GM10266 (cell line): ENCODE measurements around the gene NRXN3.

Experiments
- DNase-seq: peaks from one replicate; pipeline ENCODE4 v3.0.0; 2012; ENCODE audit errors: extremely low spot score
- TF ChIP-seq, protein P1 (sequence below): IDR thresholded peaks from 2 replicates; pipeline ENCODE4 v1.5.1; 2012; ENCODE audit warnings: mild to moderate bottlenecking, low read depth; ENCODE audit not compliant: control insufficient read depth, insufficient read depth; ENCODE audit errors: missing control alignments

The NRXN3 gene

DNA sequence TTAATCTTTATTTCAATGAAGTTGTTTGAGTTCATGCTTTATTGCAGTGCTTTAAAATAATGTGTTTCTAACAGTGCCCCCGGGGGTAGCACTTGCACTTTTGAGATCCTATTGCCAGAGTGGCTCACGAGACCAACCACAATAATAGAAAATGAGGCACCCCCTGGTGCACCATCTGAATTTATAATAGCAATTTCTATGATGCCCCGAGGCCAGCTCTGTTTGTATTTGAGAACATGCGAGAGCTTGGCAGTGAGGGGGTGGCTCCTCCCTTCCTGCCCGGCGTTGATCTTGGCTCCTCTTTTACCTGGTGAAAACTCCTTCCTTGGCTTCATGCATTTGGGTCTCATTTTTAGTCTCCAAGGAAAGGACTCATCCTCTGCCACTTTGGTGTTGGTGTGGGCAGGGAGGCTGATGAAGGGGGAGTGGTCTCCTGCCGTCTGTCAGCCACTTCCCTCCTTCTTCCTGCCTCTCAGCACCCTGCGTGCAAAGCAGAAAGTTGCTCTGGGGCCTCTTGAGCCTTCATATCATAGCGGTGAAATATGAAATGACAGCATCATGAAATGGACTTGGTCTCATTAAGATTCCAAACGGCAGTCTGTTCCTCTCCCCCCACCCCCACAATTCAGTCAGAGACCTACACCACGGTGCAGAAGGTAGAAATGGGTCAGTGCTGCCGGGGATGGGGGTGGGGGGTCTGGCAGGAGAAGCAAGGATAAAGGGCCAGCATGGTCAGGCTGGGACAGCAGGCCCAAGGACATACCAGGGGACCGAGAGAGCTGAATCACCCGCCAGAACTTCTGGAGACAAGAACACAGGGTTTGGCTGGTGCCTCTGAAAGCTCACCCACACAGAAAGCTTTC lies 17.7 kb upstream of the NRXN3 start:
- no peak for DNase-seq
- TF ChIP-seq, protein P1, sequence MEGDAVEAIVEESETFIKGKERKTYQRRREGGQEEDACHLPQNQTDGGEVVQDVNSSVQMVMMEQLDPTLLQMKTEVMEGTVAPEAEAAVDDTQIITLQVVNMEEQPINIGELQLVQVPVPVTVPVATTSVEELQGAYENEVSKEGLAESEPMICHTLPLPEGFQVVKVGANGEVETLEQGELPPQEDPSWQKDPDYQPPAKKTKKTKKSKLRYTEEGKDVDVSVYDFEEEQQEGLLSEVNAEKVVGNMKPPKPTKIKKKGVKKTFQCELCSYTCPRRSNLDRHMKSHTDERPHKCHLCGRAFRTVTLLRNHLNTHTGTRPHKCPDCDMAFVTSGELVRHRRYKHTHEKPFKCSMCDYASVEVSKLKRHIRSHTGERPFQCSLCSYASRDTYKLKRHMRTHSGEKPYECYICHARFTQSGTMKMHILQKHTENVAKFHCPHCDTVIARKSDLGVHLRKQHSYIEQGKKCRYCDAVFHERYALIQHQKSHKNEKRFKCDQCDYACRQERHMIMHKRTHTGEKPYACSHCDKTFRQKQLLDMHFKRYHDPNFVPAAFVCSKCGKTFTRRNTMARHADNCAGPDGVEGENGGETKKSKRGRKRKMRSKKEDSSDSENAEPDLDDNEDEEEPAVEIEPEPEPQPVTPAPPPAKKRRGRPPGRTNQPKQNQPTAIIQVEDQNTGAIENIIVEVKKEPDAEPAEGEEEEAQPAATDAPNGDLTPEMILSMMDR: no peak

DNA sequence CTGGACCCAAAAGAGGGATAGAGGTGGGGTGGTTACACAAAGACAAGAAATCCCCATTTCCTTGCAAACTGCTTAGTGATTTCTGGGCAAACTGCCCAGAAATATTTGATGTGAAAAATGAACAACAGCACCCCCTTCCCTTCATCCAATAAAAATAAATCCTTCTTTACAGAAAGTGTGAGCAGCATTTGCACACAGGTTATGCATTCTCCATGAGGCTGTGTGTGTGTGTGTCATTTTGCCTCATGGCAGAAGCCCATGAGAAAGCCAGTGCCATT lies 17.2 kb upstream of the NRXN3 start:
- TF ChIP-seq, protein P1: no peak
- DNase-seq: no peak

DNA sequence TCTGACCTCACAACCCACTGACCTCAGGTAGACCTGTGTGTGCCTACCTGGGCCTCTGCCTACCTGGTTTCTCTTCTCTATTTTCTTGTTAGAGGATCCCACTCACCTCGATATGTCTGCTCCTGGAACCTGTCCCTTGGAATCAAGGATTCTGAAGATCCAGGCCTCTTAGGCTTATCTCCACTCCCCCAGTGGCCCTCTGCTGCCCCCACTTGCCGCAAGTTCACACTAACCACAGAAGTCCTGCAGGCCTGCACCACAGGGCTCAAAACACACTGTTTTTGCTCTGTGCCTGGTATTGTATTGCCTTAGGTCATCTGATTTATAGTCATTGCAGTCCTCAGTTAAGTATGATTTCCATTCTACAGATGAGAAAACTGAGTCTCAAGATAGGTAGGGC lies 15.3 kb upstream of the NRXN3 start:
- TF ChIP-seq, protein P1: no peak
- DNase-seq: no peak

GRCh38 chr14:78156196-78156595 lies 14.0 kb upstream of the NRXN3 start:
- DNase-seq: no peak
- TF ChIP-seq, protein P1: no peak

DNA sequence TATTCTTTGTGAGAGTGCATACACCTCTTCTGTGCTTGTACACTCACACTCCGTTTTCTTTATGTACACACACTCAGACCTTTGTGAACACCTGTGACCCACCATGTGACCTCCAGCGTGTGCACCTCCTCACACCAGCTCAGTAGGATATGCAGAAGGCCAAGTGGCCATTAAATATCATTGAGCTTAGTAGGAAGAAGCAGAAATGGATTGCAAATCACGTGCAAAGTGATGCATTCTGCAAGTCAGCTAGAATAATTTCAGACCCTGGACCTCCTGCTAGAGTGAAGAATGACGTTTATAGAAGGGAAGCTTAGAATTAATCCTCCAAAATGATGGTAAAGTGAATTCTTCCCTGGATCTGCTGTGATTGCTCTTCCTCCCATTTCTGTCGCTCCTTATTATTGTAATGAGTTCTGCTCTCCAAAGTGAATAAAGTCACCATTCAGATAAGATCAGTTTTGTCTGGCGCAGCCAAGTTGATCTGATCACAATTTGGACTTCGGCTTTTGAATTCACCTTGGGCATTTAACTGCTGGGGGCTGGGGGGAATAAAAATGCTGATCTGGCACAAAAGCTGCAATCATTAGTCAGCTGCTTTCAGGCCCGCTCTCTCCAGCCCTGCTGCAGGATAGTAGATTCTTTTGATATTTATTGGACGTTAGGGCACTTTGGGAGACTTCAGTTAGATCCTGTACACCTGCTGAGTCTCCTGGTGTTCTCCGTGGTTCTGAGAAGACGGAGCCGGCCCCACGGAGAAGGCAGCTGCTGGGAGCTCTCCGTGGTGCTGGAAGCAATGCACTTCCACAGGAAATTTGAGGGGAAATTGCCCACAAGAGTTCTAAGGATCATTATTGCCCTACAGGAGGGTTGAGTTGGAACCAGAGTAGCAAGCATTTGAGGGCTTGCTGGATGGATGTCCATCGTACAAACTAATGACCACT lies 12.4 kb upstream of the NRXN3 start:
- TF ChIP-seq, protein P1: no peak
- DNase-seq: no peak

- no peak for DNase-seq
- TF ChIP-seq, protein P1: no peak
Measured at GRCh38 chr14:78162202-78162601, 8.0 kb upstream of the NRXN3 start.
